ENCODE results near the gene PPP1R9B. TPM values are rescaled to one million over a fixed set of nuclear protein-coding genes. Genes with fewer than 3 reads are reported as not detected.

PPP1R9B gene
- total and polyA plus RNA-seq, 2 donors (not counting 1 experiment from before 2014, with no cell fraction given): 80.7 to 220 TPM

DNA sequence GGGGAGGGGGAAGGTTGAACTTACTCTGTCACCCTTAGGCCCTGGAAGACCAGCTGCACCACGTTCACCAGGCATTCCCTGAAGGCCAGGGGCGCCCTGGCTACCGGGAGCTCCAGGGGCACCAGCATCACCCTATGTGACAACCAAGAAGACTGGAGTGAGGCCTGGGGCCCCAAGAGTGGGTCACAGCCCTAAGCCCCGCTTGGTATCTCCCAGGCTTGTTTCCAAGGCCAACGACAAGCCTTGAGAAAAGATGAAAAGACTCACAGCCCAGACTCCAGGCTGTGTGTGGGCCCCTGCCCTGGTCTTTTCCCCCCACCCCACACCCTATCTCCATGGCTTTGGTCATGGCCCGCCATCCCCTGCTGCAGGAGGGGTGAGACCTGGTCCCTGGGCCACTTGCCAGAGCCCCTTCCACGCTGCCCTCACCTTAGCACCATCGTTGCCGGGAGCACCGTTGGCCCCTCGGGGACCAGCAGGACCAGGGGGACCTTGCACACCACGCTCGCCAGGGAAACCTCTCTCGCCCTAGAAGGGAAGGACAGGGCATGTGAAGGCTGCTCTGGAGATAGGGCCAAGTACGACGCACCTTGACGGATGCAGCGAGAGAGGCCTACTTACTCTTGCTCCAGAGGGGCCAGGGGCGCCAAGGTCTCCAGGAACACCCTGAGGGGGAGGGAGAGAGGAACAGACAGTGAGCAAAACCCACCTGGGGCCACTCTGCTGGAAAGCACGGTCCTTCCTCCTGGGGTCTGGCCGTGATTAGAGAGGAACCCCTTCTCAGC is 41.1 kb upstream of the PPP1R9B start:
- Histone ChIP-seq H3K4me2 (replicated peaks; ENCODE audit: low read depth, low read length, poor library complexity, severe bottlenecking) (no peak overlapping the region), H2AFZ (ENCODE audit: insufficient read depth, low read depth, low read length, poor library complexity, severe bottlenecking) (no peak overlapping the region), H3K9ac (ENCODE audit: low read length) (no peak overlapping the region), H3K4me1 (ENCODE audit: control insufficient read depth in 2 of 2, insufficient read depth in 2 of 2, low read length in 2 of 2) (peaks cover 8 to 14% of the 10 kb centered on the region in 2 donors), H3K4me3 (ENCODE audit: control extremely low read depth in 1 of 5, extremely low read depth in 1 of 5, insufficient read depth in 1 of 5, low read depth in 2 of 5, low read length in 4 of 5) (no peak overlapping the region), H3K9me3 (ENCODE audit: control extremely low read depth in 1 of 3, control insufficient read depth in 2 of 3, insufficient read depth in 1 of 3, low read length in 2 of 3) (peaks cover 0 to 3% (median 0%) of the 10 kb centered on the region in 3 donors), H4K20me1 (ENCODE audit: control insufficient read depth, insufficient read depth, low read length, poor library complexity, severe bottlenecking) (no peaks in the 10 kb centered on the region), H3K79me2 (ENCODE audit: control insufficient read depth, insufficient read depth, low read length) (no peaks in the 10 kb centered on the region), H3K27ac (ENCODE audit: low read length in 2 of 2) (no peak overlapping the region), H3K36me3 (replicated peaks in 1 of 2; ENCODE audit: control extremely low read depth in 1 of 2, control insufficient read depth in 1 of 2, extremely low read depth in 1 of 2, insufficient read depth in 2 of 2, low read length in 1 of 2) (no peaks in the 10 kb centered on the region), H3K27me3 (replicated peaks in 1 of 4; ENCODE audit: control extremely low read depth in 1 of 4, control insufficient read depth in 3 of 4, insufficient read depth in 4 of 4, low read length in 3 of 4) (no peaks in the 10 kb centered on the region)
- 93% methylated on average over 17 of the region's 21 CpGs for WGBS (ENCODE audit: insufficient coverage)
- POLR2A ChIA-PET: no interaction called here
- Mint-ChIP-seq H3K9me3 (ENCODE audit: insufficient read depth) (no peaks in the 10 kb centered on the region), H3K4me1 (peaks cover 10% of the 10 kb centered on the region), H3K27ac (no peak overlapping the region), H3K27me3 (no peaks in the 10 kb centered on the region), H3K4me3 (no peak overlapping the region)
- intact Hi-C loops (cut with micrococcal nuclease): no loop called here
- ATAC-seq (ENCODE audit: low read depth) (no peak), DNase-seq (no peak)
- TF ChIP-seq, protein P1, sequence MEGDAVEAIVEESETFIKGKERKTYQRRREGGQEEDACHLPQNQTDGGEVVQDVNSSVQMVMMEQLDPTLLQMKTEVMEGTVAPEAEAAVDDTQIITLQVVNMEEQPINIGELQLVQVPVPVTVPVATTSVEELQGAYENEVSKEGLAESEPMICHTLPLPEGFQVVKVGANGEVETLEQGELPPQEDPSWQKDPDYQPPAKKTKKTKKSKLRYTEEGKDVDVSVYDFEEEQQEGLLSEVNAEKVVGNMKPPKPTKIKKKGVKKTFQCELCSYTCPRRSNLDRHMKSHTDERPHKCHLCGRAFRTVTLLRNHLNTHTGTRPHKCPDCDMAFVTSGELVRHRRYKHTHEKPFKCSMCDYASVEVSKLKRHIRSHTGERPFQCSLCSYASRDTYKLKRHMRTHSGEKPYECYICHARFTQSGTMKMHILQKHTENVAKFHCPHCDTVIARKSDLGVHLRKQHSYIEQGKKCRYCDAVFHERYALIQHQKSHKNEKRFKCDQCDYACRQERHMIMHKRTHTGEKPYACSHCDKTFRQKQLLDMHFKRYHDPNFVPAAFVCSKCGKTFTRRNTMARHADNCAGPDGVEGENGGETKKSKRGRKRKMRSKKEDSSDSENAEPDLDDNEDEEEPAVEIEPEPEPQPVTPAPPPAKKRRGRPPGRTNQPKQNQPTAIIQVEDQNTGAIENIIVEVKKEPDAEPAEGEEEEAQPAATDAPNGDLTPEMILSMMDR (IDR thresholded peaks at IDR 0.05): no peak
- TF ChIP-seq EZH2 (IDR thresholded peaks at IDR 0.05; ENCODE audit: borderline replicate concordance, insufficient read depth, low read depth, low read length, poor library complexity, severe bottlenecking): no peak
- CTCF ChIA-PET: interaction anchor here (1.3 to 1.9 kb wide), 3 partner anchors 9 to 18 kb away, joined by 3 to 4 read pairs (median 4); no protein-coding TSS in a partner anchor
